Fibroblast of skin of right biceps (primary cell): ENCODE data around the gene RIPOR2.

Experiments
- DNase-seq: peaks from one replicate; pipeline ENCODE4 v3.0.0-alpha.2; 2013

RIPOR2 gene

DNA sequence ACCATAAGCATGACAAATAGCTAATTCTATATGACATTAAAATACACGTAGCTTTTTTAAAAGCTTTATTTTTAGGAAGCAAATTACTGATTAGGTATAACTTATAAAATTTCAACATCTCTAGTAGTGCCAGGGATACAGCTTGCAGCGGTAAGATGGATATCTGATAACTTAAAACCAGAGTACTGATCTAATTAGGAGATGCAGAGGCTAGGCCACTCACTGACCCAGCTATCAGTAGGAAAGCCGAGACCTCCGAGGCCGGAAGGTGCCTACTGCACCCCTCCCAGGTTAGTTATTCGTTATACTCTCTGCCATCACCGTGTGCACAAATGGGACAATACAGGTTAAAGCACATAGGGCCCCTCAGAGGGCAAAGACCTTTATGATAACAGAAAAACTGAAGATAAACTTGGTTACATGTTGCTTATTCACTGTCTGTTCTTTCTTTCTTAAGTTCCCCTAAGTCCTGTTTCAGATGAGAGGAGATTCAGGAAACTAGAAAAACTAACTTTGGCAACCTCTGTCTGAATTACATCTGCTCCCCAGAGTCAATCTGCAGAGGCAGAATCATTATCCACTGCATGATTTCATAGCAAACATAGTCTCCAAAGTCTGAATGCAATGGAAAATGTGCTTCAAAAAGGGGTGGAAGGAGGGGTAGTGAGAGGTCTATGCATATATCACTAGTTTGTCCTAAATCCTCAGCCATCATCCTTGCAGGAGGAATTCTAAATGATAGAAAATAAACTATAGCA, 60.8 kb downstream of the RIPOR2 start:
- DNase-seq: no peak

- DNase-seq: no peak
Observed at GRCh38 chr6:24874128-24874527, 61.6 kb downstream of the RIPOR2 start.

- DNase-seq: no peak
Observed at GRCh38 chr6:24872779-24873178, 63.0 kb downstream of the RIPOR2 start.

- DNase-seq: no peak
Observed at GRCh38 chr6:24868765-24869164, 67.0 kb downstream of the RIPOR2 start.

- no peak for DNase-seq
Observed at GRCh38 chr6:24867104-24867703, 68.6 kb downstream of the RIPOR2 start.

GRCh38 chr6:24865161-24865560, 70.6 kb downstream of the RIPOR2 start:
- DNase-seq: no peak

GRCh38 chr6:24864343-24864742, 71.4 kb downstream of the RIPOR2 start:
- DNase-seq: peak; percentile 52

DNA sequence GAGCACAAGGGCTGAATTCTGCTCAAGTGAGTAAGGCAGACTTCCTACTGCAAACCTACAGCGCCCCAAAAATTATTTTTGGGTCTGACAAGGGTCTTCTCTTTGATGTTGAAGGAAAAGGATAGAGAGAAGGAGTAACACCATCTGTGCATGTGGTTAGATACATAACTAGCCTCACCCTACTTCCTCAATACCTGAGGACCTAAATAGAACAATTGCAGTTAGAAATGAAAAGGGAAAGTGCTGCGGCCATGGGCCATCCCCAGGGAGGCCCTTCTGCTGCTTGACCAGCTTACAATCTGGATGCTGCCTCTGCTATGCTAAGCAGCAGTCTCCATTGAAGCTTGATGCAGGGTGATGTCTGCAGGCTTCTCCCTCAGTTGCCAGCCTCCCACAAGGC, 73.8 kb downstream of the RIPOR2 start:
- DNase-seq: no peak

GRCh38 chr6:24859608-24860200, 76.1 kb downstream of the RIPOR2 start:
- peak; percentile 29 for DNase-seq

GRCh38 chr6:24859132-24859531, 76.6 kb downstream of the RIPOR2 start:
- DNase-seq: no peak

DNA sequence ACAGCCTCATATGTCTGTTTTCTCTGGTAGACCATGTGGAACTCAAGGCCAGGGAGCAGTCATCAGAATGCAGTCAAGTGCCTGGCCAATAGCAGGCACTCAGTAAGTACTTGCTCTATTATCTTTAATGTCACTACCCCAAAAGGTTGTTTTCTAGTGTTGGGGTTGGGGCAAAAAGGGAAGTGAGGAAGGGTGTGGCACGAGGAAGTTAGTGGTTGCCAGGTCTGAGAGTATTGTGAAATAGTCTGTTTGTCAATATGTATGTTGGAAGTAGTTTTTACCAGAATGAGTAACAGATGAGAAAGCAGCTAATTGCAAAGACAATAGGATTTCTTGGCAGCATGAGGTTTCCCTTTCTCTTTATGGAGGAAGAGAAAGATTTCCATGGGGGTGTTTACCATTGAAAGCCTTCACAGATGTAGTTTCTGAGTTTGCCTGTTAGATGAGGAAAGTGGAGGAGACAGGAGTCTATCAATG, 77.5 kb downstream of the RIPOR2 start:
- DNase-seq: no peak

GRCh38 chr6:24856901-24857670, 78.7 kb downstream of the RIPOR2 start:
- no peak for DNase-seq

GRCh38 chr6:24856246-24856599, 79.5 kb downstream of the RIPOR2 start:
- DNase-seq: no peak

DNA sequence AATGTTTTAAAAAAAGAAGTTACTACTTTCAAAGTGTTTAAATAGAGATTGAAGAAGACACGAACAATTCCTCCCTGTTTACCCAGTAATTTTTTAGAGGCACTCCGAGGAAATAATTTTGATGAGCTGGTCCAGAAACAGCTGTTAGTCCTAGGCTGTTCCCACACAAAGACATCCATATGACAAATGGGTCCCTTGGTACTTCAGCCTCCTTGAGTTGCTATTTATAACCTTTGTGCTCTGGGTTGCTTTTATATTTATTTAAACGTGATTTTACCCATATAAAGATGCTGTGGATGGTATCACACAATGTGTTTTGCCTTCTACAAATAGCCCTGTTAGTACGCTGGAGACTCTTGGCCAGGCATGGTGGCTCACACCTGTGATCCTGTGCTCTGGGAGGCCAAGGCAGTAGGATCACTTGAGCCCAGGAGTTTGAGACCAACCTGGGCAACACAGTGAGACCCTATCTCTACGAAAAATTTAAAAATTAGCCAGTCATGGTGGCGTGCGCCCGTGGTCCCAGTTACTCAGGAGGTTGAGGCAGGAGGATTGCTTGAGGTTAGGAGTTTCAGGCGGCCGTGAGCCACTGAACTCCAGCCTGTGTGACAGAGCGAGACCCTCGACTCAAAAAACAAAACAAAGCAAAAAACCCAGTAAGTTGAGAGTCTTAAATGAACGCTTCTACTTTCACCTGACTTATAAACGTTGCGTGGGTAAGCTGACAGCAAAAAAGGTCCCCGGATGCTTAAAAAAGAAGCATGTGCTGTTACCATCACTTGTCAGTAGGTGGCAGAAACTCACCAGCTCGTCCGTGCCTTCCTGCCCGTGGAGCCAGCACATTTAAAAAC, 80.1 kb downstream of the RIPOR2 start:
- peak; percentile 68 for DNase-seq

DNA sequence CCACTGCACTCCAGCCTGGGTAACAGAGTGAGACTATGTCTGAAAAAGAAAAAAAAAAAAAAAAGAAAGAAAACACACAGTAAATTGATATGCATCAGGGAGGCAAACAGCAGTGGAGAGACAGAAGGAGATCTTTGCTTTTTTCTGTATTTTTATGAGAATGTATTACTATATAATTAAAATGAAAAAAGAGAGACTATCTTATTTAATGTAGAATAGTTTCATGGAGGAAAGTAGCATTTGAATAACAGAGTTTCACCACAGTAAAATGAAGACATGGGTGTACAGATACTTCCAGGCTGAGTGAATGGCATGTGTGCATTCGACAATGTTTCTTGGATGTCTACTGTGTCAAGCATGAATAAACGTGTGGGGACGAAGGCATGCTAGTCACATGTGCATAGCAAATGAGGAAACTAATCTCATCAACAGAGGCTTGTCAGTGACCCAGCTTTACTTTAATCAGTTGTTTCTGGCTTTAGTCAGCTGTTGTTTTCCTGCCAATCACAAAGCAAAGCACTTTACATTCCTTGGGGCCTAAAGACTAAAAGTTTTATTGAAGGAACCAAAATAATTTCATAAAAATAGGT, 81.6 kb downstream of the RIPOR2 start:
- no peak for DNase-seq

DNA sequence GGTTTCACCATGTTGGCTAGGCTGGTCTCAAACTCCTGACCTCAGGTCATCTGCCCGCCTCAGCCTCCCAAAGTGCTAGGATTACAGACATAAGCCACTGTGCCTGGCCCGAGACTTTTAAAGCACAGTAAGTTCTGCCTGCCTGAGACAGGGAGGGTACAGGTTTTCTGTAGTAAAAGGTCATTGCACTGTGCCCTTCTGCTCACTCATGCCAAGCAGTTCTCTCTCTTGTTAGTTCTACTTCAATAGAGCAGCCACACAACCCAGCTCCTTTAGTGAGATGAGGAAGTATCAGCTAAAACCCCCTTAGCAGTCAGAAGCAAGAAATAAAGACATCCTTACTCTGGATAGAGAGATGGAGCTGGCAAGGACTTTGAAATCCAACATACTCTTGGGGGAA, 84.7 kb downstream of the RIPOR2 start:
- DNase-seq: no peak

GRCh38 chr6:24849713-24850112, 86.0 kb downstream of the RIPOR2 start:
- DNase-seq: no peak

DNA sequence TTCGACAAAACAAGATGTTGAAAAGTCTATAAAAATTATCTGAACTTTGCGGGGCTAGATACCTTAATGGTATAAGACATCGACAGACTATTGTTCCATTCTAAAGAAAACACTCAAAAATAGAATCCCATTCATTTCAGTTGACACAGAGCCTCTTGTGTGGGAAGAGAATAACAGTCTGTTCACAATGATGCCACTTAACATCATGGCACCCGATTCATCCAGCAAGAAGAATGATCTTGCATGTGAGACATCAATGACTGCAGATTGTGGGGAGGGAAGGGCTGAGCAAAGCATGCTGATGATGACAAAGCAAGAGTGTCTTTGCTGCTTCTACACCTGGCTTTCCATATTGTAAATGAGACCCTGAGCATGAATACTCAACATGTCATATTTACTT, 87.3 kb downstream of the RIPOR2 start:
- DNase-seq: no peak

DNA sequence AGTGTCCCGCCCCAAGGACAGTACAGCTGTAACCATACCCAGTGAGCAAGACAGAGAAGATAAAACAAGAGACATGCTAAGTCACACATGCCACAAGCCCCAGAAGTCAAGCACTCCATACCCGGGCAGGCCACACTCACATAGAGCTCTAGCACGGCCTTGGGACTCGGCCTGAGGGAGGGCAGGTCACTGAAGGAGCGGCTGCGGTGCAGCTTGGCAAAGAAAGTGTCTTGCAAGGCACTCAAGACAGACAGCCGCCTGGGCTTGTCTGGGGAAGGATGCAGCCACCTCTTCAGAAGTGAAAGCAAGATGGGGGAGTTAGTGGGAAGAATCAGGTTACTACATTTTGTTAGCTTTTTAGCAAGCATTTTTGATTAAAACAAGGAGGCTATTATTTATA, 88.4 kb downstream of the RIPOR2 start:
- DNase-seq: no peak

GRCh38 chr6:24845578-24845977, 90.2 kb downstream of the RIPOR2 start:
- no peak for DNase-seq

DNA sequence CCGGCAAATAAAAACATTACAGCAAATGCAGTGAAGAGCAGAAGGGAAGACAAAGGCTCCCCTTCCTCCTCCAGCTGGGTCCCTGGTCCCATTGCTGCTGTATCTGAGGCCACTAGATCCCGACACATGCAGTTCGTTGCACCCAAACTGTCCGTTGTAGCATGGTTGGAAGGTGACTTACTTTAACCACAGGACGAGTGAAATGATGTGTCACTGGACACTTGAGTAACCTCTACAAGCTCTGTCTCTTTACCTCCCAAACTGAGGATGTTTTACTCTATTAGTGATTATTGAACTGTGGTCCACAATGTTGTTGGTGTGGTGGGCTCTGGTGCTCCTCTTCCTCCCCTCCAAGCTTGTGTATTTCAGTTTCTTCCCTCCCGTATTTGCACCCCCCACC, 90.9 kb downstream of the RIPOR2 start:
- DNase-seq: no peak

GRCh38 chr6:24844061-24844460, 91.7 kb downstream of the RIPOR2 start:
- DNase-seq: no peak
